MM.1S (cell line): ENCODE measurements around the gene RIC8A.

ENCODE experiments used
- DNase-seq: peaks from one replicate; pipeline ENCODE4 v3.0.0-alpha.2; 2015
- H2AFZ ChIP-seq: fragments of 300-600 bp; sonication (generic); 2 replicates; pipeline ENCODE4 v1.6.0; 2016; ENCODE audit warnings: antibody characterized with exemption, low read length
- H3F3A ChIP-seq: fragments of 300-600 bp; sonication (generic); 2 replicates; pipeline ENCODE4 v1.6.1; 2016; ENCODE audit warnings: mild to moderate bottlenecking, antibody characterized with exemption, low read length, moderate library complexity, mixed read lengths; ENCODE audit not compliant: insufficient read depth
- H3K27ac ChIP-seq: fragments of 300-600 bp; sonication (generic); 2 replicates; pipeline ENCODE4 v1.5.1; 2016; ENCODE audit warnings: mild to moderate bottlenecking, low read length
- H3K27me3 ChIP-seq: fragments of 300-600 bp; sonication (generic); replicated peaks from 2 replicates; pipeline ENCODE4 v1.6.0; 2016; ENCODE audit warnings: low read length; ENCODE audit not compliant: insufficient read depth
- H3K36me3 ChIP-seq: fragments of 300-600 bp; sonication (generic); replicated peaks from 2 replicates; pipeline ENCODE4 v1.6.1; 2016; ENCODE audit warnings: mild to moderate bottlenecking, low read length, mixed read lengths; ENCODE audit not compliant: insufficient read depth
- H3K4me1 ChIP-seq: fragments of 300-600 bp; sonication (generic); 2 replicates; pipeline ENCODE4 v1.6.1; 2016; ENCODE audit warnings: low read length, mixed read lengths
- H3K4me2 ChIP-seq: fragments of 300-600 bp; sonication (generic); 2 replicates; pipeline ENCODE4 v1.6.0; 2016; ENCODE audit warnings: low read depth, low read length
- H3K4me3 ChIP-seq: fragments of 300-600 bp; sonication (generic); 2 replicates; pipeline ENCODE4 v1.5.1; 2016; ENCODE audit warnings: low read length, mixed read lengths
- H3K79me2 ChIP-seq: fragments of 300-600 bp; sonication (generic); 2 replicates; pipeline ENCODE4 v1.6.1; 2016; ENCODE audit warnings: mixed run types, low read length, mixed read lengths
- H3K9ac ChIP-seq: fragments of 300-600 bp; sonication (generic); 2 replicates; pipeline ENCODE4 v1.6.1; 2016; ENCODE audit warnings: low read length, mixed read lengths
- H3K9me2 ChIP-seq: fragments of 300-600 bp; sonication (generic); replicated peaks from 2 replicates; pipeline ENCODE4 v1.6.1; 2016; ENCODE audit warnings: mild to moderate bottlenecking, low read length, mixed read lengths; ENCODE audit not compliant: insufficient read depth
- H3K9me3 ChIP-seq: fragments of 300-600 bp; sonication (generic); replicated peaks from 2 replicates; pipeline ENCODE4 v1.6.1; 2016; ENCODE audit warnings: mild to moderate bottlenecking, low read length, mixed read lengths; ENCODE audit not compliant: insufficient read depth
- H4K20me1 ChIP-seq: fragments of 300-600 bp; sonication (generic); 2 replicates; pipeline ENCODE4 v1.6.1; 2016; ENCODE audit warnings: mild to moderate bottlenecking, low read length, moderate library complexity, mixed read lengths; ENCODE audit not compliant: insufficient read depth
- CTCF ChIP-seq: fragments of 300-600 bp; sonication (generic); IDR thresholded peaks from 2 replicates; pipeline ENCODE4 v1.5.1; 2016; ENCODE audit warnings: antibody characterized with exemption, low read length, mixed read lengths
- EZH2 ChIP-seq: fragments of 300-600 bp; sonication (generic); optimal IDR thresholded peaks from 2 replicates; pipeline ENCODE3; 2017; ENCODE audit warnings: low read depth, mild to moderate bottlenecking, antibody characterized with exemption, low read length, mixed read lengths
- EZH2phosphoT487 ChIP-seq: fragments of 300-600 bp; sonication (generic); IDR thresholded peaks from 2 replicates; pipeline ENCODE4 v1.6.1; 2018; ENCODE audit warnings: antibody characterized with exemption, low read length

Gene RIC8A

GRCh38 chr11:261624-262023 lies 54.1 kb downstream of the RIC8A start:
- no peak for TF ChIP-seq EZH2phosphoT487
- TF ChIP-seq EZH2, result no peak
- no peak for TF ChIP-seq CTCF
- H3K4me2 ChIP-seq, result no peak overlapping the region

More at GRCh38 chr11:261624-262023, 54.1 kb downstream of the RIC8A start:
- no peaks in the 10 kb centered on the region for H3K36me3 ChIP-seq
- no peak for DNase-seq
- H3K9me3 ChIP-seq, result no peaks in the 10 kb centered on the region
- H3K79me2 ChIP-seq, result no peaks in the 10 kb centered on the region
- H3K9ac ChIP-seq, result no peak overlapping the region
- H3F3A ChIP-seq, result peaks cover 2% of the 10 kb centered on the region
- no peak overlapping the region for H3K27ac ChIP-seq
- no peaks in the 10 kb centered on the region for H3K9me2 ChIP-seq
- H3K4me1 ChIP-seq, result peaks cover 2% of the 10 kb centered on the region
- no peak overlapping the region for H2AFZ ChIP-seq
- no peak overlapping the region for H3K4me3 ChIP-seq
- H3K27me3 ChIP-seq, result no peaks in the 10 kb centered on the region
- H4K20me1 ChIP-seq, result no peaks in the 10 kb centered on the region
